GM18873 (cell line): Measurements from ENCODE around the gene CIPC.

Experiments
- ATAC-seq: cut with Tn5 transposase; IDR thresholded peaks from one replicate; pipeline ENCODE4 v1.9.1; 2021; ENCODE audit warnings: mild to moderate bottlenecking, moderate library complexity, moderate number of reproducible peaks; ENCODE audit not compliant: unreplicated experiment, low FRiP score

CIPC gene

GRCh38 chr14:77144412-77145115, 46.5 kb downstream of the CIPC start:
- ATAC-seq = no peak

GRCh38 chr14:77145975-77146740, 48.1 kb downstream of the CIPC start:
- no peak for ATAC-seq

- no peak for ATAC-seq
Measured at GRCh38 chr14:77148510-77149231, 50.6 kb downstream of the CIPC start.

GRCh38 chr14:77151245-77151644, 53.2 kb downstream of the CIPC start:
- no peak for ATAC-seq

- ATAC-seq = no peak
Measured at GRCh38 chr14:77151918-77152588, 54.0 kb downstream of the CIPC start.

- no peak for ATAC-seq
Measured at GRCh38 chr14:77153802-77154201, 55.7 kb downstream of the CIPC start.

GRCh38 chr14:77154421-77154820, 56.4 kb downstream of the CIPC start:
- no peak for ATAC-seq

- no peak for ATAC-seq
Measured at GRCh38 chr14:77155083-77155482, 57.0 kb downstream of the CIPC start.

GRCh38 chr14:77157740-77158139, 59.7 kb downstream of the CIPC start:
- ATAC-seq = no peak

- no peak for ATAC-seq
Measured at GRCh38 chr14:77158175-77158881, 60.3 kb downstream of the CIPC start.

GRCh38 chr14:77158882-77159255, 60.8 kb downstream of the CIPC start:
- ATAC-seq = no peak

GRCh38 chr14:77161011-77161410, 63.0 kb downstream of the CIPC start:
- no peak for ATAC-seq
